Colonic mucosa (tissue), 4 donors: ENCODE measurements around the gene FAM131A. TPM values are rescaled to one million over a fixed set of nuclear protein-coding genes. Genes with fewer than 3 reads are reported as not detected.
A peak's percentile ranks its signal among the peaks of the same experiment; 100 is the strongest.

Experiments
- DNase-seq: peaks from one replicate; pipeline ENCODE4 v3.0.0-alpha.2; 2020
- H3K27ac ChIP-seq: fragments of 200-600 bp; one replicate; pipeline ENCODE4 v1.8.0; 2021
- H3K27me3 ChIP-seq: fragments of 200-600 bp; one replicate; pipeline ENCODE4 v1.8.0; 2021
- H3K36me3 ChIP-seq: fragments of 200-600 bp; one replicate; pipeline ENCODE4 v1.8.0; 2021
- H3K4me1 ChIP-seq: fragments of 200-600 bp; one replicate; pipeline ENCODE4 v1.8.0; 2021; ENCODE audit warnings: mild to moderate bottlenecking
- H3K4me3 ChIP-seq: fragments of 200-600 bp; one replicate; pipeline ENCODE4 v1.8.0; 2021
- H3K9ac ChIP-seq, 2 donors: one replicate each; pipeline ENCODE4 v1.7.0; 2013; ENCODE audit warnings: control low read depth in 2 of 2, low read depth in 2 of 2, low read length in 2 of 2
- H3K9me3 ChIP-seq: fragments of 200-600 bp; one replicate; pipeline ENCODE4 v1.8.0; 2021
- intact Hi-C: fragments of 100-400 bp; cut with DNase I; formaldehyde crosslinking; loops from one replicate; pipeline ENCODE4 v1.14.1; 2022
- total RNA-seq, 2 donors: library from RNA; stranded (reverse); fragmentation: NEBNext Ultra II Directional in 1 of 2; extraction: Animal tissue kit (Norgen Biotek cat#: 25700) in 1 of 2; gene quantifications; one replicate each; pipeline ENCODE4 v1.2.1, GENCODE V29; 2021
- TF ChIP-seq, protein P1 (sequence below): fragments of 200-600 bp; IDR thresholded peaks from one replicate; pipeline ENCODE4 v1.8.0; 2022; ENCODE audit warnings: antibody characterized with exemption, mild to moderate bottlenecking
- donor health status: healthy.
- donor health status: DM: no; HTN: no; CAD: no.
- donor health status: DM: no; HTN: no; CAD: no.

The FAM131A gene
- total RNA-seq, 2 donors from 2014 or later: 15.0 to 22.0 TPM

DNA sequence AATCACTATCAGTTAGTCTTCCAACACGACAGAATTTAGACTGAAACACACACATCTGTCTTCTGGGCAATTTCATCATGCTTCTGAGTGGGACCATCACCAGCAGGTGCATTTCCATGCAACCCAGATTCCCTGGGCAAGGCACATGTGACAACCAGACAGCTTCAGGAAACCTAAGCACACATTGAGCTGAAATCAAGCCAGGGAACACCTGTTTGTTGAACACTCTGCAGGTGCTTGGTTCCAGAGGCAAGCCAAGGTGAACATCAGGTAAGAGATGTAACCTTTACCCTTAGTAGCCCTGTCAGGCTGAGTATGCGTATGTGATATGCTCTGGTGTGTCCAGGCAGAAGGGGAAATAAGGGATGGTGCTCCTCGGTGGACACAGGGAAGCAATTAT lies 41.6 kb upstream of the FAM131A start:
- intact Hi-C loops: no loop called here
- TF ChIP-seq, protein P1, sequence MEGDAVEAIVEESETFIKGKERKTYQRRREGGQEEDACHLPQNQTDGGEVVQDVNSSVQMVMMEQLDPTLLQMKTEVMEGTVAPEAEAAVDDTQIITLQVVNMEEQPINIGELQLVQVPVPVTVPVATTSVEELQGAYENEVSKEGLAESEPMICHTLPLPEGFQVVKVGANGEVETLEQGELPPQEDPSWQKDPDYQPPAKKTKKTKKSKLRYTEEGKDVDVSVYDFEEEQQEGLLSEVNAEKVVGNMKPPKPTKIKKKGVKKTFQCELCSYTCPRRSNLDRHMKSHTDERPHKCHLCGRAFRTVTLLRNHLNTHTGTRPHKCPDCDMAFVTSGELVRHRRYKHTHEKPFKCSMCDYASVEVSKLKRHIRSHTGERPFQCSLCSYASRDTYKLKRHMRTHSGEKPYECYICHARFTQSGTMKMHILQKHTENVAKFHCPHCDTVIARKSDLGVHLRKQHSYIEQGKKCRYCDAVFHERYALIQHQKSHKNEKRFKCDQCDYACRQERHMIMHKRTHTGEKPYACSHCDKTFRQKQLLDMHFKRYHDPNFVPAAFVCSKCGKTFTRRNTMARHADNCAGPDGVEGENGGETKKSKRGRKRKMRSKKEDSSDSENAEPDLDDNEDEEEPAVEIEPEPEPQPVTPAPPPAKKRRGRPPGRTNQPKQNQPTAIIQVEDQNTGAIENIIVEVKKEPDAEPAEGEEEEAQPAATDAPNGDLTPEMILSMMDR: no peak
- Histone ChIP-seq H3K27ac (no peak overlapping the region), H3K9me3 (no peaks in the 10 kb centered on the region), H3K27me3 (no peaks in the 10 kb centered on the region), H3K4me1 (peaks cover 9% of the 10 kb centered on the region), H3K4me3 (no peak overlapping the region), H3K9ac (no peak overlapping the region), H3K36me3 (peaks cover 2% of the 10 kb centered on the region)
- DNase-seq: no peak

GRCh38 chr3:184296616-184297015 lies 40.8 kb upstream of the FAM131A start:
- Histone ChIP-seq H3K4me1 (peaks cover 9% of the 10 kb centered on the region), H3K9ac (no peak overlapping the region), H3K36me3 (peaks cover 11% of the 10 kb centered on the region), H3K9me3 (no peaks in the 10 kb centered on the region), H3K27me3 (no peaks in the 10 kb centered on the region), H3K4me3 (no peak overlapping the region), H3K27ac (no peak overlapping the region)
- intact Hi-C loops: no loop called here
- no peak for DNase-seq
- TF ChIP-seq, protein P1: no peak

DNA sequence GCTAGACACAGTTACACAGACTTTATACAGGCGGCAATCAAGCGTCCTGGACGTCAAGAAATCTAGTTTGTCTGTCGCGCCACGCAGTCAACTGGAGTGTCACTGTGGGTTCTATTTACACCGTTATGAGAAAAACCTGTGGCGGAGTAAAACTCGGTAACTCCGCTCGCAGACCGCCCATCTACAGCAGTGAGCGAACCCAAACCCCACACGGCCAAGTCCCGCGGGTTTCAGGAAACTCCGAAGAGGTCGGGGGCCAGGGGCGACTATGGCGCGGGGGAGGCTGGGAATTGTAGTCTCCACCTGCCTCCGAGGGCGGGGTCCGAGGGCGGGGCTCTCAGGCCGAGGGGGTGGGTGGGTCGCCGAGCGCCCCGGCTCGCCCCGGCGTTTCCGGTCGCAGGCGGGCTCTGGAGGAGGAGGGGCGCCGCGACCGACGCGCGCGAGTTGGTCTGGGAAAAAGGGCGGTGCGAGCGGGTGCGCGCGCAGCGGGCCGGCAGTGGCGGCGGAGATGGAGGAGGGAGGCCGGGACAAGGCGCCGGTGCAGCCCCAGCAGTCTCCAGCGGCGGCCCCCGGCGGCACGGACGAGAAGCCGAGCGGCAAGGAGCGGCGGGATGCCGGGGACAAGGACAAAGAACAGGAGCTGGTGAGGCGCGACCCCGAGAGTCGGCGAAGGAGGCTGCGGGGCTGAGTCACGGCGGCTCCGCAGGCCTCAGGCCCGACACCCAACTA lies 38.5 kb upstream of the FAM131A start, which contains the start of gene PSMD2:
TSS of gene PSMD2 (plus strand) at position 483 of the 729 bp plus-strand sequence. CDS start at position 509, 26 bp downstream.
- Histone ChIP-seq H3K27ac (peak within 1 kb of the TSS; percentile 75), H3K4me3 (peak within 1 kb of the TSS; percentile 79), H3K36me3 (peaks cover 24% of the 10 kb centered on the region), H3K9ac (peak within 1 kb of the TSS; percentile 84 to 86), H3K4me1 (peaks cover 9% of the 10 kb centered on the region), H3K9me3 (no peaks in the 10 kb centered on the region), H3K27me3 (no peaks in the 10 kb centered on the region)
- intact Hi-C loops: no loop called here
- DNase-seq: peak; percentile 98
- TF ChIP-seq, protein P1: no peak

GRCh38 chr3:184299488-184300377 lies 37.7 kb upstream of the FAM131A start:
- intact Hi-C loops: no loop called here
- peak overlapping the region; percentile 9 for H3K27ac ChIP-seq

DNA sequence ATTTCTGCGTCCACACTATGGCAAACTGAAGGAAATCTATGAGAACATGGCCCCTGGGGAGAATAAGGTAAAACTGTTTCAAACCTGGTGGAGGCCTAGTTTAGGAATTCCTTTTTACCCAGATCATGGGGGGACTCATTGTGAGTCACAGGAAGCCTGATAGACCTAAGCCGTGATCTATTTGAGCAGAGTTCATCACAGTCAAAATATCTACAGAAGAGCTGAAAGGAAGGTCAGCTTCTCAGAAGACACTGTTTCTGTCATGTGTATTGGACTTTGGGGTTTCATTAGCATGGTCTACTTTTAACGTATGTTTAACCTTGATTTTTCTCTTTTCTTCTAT lies 37.1 kb upstream of the FAM131A start:
- Histone ChIP-seq H3K4me3 (no peak overlapping the region), H3K4me1 (peaks cover 9% of the 10 kb centered on the region), H3K36me3 (peaks cover 34% of the 10 kb centered on the region), H3K27ac (no peak overlapping the region), H3K9ac (peak overlapping the region in 1 of 2 donors; percentile 84), H3K27me3 (no peaks in the 10 kb centered on the region), H3K9me3 (no peaks in the 10 kb centered on the region)
- intact Hi-C loops: no loop called here
- TF ChIP-seq, protein P1: no peak
- no peak for DNase-seq

More at GRCh38 chr3:184299488-184300377, 37.7 kb upstream of the FAM131A start:
- H3K27me3 ChIP-seq: no peaks in the 10 kb centered on the region
- peaks cover 31% of the 10 kb centered on the region for H3K36me3 ChIP-seq
- no peak for DNase-seq
- peaks cover 9% of the 10 kb centered on the region for H3K4me1 ChIP-seq
- no peaks in the 10 kb centered on the region for H3K9me3 ChIP-seq
- peak overlapping the region; percentile 79 for H3K4me3 ChIP-seq
- TF ChIP-seq, protein P1: no peak
- peak overlapping the region; percentile 84 to 86 for H3K9ac ChIP-seq
